ENCODE results near the gene MESD.

DNA sequence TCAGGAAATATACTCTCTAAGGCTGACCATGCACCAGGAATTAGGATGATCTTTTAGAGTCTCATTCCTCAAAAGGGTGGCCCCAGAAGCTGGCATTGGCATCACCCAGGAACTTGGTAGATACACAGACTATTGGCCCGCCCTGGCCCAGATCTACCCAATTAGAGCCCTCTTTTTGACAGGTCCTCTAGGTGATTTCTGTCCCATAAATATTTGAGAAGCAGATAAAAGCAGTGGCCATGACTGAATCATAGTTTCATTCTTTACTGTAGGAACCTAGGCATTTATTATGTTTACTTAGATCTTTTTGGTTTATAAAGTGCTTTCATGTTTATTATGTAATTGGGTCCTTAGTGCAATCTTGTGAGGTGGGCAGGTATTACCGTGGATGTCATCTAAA is 18.7 kb upstream of the MESD start:
- TF ChIP-seq, protein P1, sequence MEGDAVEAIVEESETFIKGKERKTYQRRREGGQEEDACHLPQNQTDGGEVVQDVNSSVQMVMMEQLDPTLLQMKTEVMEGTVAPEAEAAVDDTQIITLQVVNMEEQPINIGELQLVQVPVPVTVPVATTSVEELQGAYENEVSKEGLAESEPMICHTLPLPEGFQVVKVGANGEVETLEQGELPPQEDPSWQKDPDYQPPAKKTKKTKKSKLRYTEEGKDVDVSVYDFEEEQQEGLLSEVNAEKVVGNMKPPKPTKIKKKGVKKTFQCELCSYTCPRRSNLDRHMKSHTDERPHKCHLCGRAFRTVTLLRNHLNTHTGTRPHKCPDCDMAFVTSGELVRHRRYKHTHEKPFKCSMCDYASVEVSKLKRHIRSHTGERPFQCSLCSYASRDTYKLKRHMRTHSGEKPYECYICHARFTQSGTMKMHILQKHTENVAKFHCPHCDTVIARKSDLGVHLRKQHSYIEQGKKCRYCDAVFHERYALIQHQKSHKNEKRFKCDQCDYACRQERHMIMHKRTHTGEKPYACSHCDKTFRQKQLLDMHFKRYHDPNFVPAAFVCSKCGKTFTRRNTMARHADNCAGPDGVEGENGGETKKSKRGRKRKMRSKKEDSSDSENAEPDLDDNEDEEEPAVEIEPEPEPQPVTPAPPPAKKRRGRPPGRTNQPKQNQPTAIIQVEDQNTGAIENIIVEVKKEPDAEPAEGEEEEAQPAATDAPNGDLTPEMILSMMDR (IDR thresholded peaks at IDR 0.05 in 4 of 5, conservative IDR thresholded peaks at IDR 0.05 in 1 of 5) = no peak
- no peak for TF ChIP-seq POLR2A (IDR thresholded peaks at IDR 0.05)

Data from gastrocnemius medialis (tissue), 4 donors.